ENCODE data around the gene CSF2RB.
"Not testable (repeated sequence)": the region's sequence is repeated elsewhere in the genome, so short reads cannot be mapped to it uniquely, and the experiment has no call there.

The CSF2RB gene

DNA sequence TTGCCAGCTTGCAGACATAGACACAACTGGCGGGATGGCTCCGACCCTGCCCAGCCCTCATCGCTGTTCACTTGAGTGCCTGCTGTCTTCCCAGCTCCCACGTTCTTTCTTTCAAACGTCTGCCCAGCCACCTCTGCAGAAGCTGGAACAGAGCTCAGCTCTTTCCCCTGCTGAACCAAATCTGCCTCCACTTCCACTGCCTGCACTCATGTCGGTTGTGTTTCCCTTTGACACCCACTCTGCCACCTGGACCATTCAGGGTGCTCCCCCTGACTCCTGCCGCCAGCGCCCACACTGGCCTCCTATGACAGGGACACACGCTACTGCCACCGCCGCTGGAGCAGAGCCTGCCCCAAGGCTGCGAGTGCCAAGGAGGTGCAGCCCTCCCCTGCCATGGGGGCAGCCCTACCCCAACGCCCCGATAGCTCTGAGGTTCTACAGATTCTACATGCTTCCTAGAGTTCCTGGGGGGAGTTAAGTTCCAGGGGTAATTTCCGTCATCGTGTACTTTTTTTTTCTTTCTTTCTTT lies 67.9 kb downstream of the CSF2RB start:
- H3K4me3 ChIP-seq (ENCODE audit: low read depth in 1 of 2, low read length in 2 of 2) = no peak overlapping the region
- H3K9me3 ChIP-seq (ENCODE audit: control insufficient read depth in 1 of 2, low read length in 2 of 2) = peaks cover 6 to 8% of the 10 kb centered on the region in 2 donors
- H3K36me3 ChIP-seq (ENCODE audit: control insufficient read depth in 1 of 2, insufficient read depth in 2 of 2, low read length in 2 of 2) = no peaks in the 10 kb centered on the region
- peaks cover 0 to 5% of the 10 kb centered on the region in 2 donors for H3K4me1 ChIP-seq (ENCODE audit: control insufficient read depth in 1 of 2, insufficient read depth in 2 of 2, low read length in 2 of 2)
- H3K27ac ChIP-seq (ENCODE audit: low read depth, low read length) = no peak overlapping the region
- no peak overlapping the region for H3K9ac ChIP-seq (ENCODE audit: low read depth in 1 of 2, low read length in 2 of 2)
- H3K27me3 ChIP-seq (ENCODE audit: control insufficient read depth in 1 of 2, insufficient read depth in 2 of 2, low read length in 2 of 2) = peaks cover 0 to 10% of the 10 kb centered on the region in 2 donors

DNA sequence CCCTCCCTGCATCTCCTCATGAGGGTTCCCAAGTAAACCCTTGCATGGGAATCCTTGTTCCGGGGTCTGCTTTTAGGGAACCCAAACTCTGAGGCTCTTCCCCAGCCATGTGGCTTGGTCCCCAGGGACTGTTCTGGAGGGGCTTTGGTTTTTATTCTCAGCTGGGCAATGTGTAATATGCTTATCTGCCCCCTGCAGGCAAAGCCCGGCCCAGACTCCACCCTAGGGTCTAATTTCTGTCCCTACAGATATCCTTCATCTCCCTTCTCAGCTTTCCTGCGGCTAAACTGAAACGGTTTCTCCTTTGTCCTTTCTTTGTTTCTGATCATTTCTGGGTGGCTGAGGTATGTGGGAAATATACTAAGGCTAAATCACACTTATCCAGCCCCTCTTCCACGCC lies 68.7 kb downstream of the CSF2RB start:
- H3K4me1 ChIP-seq (ENCODE audit: control insufficient read depth in 1 of 2, insufficient read depth in 2 of 2, low read length in 2 of 2) = peaks cover 0 to 5% of the 10 kb centered on the region in 2 donors
- H3K9ac ChIP-seq (ENCODE audit: low read depth in 1 of 2, low read length in 2 of 2) = no peak overlapping the region
- H3K27me3 ChIP-seq (ENCODE audit: control insufficient read depth in 1 of 2, insufficient read depth in 2 of 2, low read length in 2 of 2) = peaks cover 0 to 10% of the 10 kb centered on the region in 2 donors
- no peak overlapping the region for H3K27ac ChIP-seq (ENCODE audit: low read depth, low read length)
- H3K4me3 ChIP-seq (ENCODE audit: low read depth in 1 of 2, low read length in 2 of 2) = no peak overlapping the region
- H3K9me3 ChIP-seq (ENCODE audit: control insufficient read depth in 1 of 2, low read length in 2 of 2) = peaks cover 6 to 11% of the 10 kb centered on the region in 2 donors
- H3K36me3 ChIP-seq (ENCODE audit: control insufficient read depth in 1 of 2, insufficient read depth in 2 of 2, low read length in 2 of 2) = no peaks in the 10 kb centered on the region

DNA sequence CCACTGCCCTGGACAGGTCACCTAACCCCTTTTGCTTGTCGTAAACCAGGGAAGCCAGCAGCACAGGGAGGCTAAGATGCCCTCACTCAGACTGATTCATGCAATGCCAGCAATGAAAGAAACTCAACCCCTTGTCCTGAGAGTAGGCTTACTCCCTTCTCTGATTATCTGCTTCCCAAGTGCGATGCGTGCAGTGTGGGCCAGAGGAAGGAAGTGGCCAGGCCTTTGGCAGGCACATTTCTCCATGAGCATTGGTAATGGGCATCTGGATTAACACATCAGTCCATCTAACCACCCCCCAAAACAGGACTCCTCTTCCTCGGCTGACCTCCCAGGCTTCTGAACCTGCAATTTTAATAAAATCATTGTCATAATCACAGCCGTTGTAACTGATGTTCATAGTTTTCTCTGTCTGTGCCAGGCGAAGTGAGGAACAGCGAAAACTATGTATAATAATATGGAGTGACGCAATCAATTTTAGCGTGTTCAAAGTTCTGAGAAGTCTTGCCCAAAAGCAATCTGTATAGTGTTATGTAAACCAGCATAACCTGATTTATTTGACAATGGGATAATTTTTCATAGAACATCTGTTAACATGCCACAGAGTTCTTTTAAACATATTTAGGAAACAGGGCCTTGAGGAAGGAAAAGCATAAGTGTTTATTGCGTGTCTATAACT lies 71.9 kb downstream of the CSF2RB start:
- Histone ChIP-seq H3K27me3 (ENCODE audit: control insufficient read depth in 1 of 2, insufficient read depth in 2 of 2, low read length in 2 of 2) (peaks cover 3 to 20% of the 10 kb centered on the region in 2 donors), H3K27ac (ENCODE audit: low read depth, low read length) (no peak overlapping the region), H3K4me1 (ENCODE audit: control insufficient read depth in 1 of 2, insufficient read depth in 2 of 2, low read length in 2 of 2) (no peaks in the 10 kb centered on the region), H3K9ac (ENCODE audit: low read depth in 1 of 2, low read length in 2 of 2) (no peak overlapping the region), H3K4me3 (ENCODE audit: low read depth in 1 of 2, low read length in 2 of 2) (no peak overlapping the region), H3K36me3 (ENCODE audit: control insufficient read depth in 1 of 2, insufficient read depth in 2 of 2, low read length in 2 of 2) (no peaks in the 10 kb centered on the region), H3K9me3 (ENCODE audit: control insufficient read depth in 1 of 2, low read length in 2 of 2) (peaks cover 6 to 11% of the 10 kb centered on the region in 2 donors)

DNA sequence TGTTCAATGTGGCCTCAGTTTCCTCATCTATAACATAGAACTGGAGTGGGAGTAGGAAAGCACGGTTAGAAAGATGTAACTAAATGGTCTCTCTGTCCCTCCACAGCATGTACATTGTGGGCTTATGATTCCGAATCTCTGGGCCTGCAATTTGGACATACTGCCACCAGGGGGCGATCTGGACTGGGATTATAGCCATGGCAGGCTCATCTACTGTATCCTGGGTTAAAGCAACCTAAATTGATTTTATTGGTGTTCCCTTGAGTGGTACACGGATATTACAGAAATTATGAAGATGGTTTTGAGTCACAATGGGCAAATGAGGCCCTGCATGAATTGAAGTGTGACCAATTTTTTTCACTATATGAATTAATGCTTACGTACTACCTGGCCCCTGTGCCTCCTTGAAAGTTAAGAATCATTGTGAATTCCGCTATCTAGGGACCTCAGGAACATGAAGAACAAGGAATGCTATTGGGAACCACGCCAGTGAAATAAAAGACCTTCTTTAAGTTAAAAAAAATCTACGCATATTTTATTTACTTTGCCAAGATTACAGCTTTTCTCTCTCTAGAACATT lies 72.9 kb downstream of the CSF2RB start:
- no peaks in the 10 kb centered on the region for H3K4me1 ChIP-seq (ENCODE audit: control insufficient read depth in 1 of 2, insufficient read depth in 2 of 2, low read length in 2 of 2)

DNA sequence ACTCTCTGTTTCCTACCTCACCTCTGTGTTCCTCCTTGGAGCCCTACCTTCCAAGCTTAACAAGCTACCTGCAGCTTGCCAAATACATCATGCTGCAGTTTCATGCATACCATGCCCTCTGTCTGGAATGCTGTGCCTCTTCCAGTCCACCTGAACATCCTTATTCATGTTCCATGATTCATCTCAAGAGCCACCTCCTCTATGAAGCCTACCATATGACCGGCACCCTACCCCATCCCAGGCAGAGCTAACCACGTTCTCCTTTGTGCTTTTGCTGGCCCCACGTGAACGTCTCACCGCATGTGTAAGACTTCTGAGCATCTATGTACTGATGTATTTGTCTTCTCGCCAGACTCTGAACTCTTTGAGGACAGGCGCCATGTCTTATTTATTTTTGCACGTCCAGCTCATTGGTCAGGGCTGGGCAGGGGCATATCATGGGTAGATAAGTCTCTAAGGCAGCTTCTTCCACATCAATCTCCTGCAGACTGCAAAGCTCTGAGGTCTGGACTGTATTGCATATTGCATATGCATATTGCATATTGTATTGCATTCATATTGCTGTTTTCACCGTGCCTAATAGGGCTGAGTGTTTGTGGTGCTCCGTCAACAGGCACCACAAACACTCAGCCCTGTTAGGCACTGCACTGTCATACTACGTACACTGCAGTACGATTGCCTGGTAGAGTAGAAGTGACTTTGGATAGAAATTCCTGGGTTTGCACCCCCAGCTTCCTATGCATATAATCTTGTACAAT lies 74.8 kb downstream of the CSF2RB start:
- H3K9me3 ChIP-seq (ENCODE audit: control insufficient read depth in 1 of 2, low read length in 2 of 2) = peaks cover 6 to 11% of the 10 kb centered on the region in 2 donors
- no peaks in the 10 kb centered on the region for H3K4me1 ChIP-seq (ENCODE audit: control insufficient read depth in 1 of 2, insufficient read depth in 2 of 2, low read length in 2 of 2)
- no peaks in the 10 kb centered on the region for H3K36me3 ChIP-seq (ENCODE audit: control insufficient read depth in 1 of 2, insufficient read depth in 2 of 2, low read length in 2 of 2)
- no peak overlapping the region for H3K9ac ChIP-seq (ENCODE audit: low read depth in 1 of 2, low read length in 2 of 2)
- H3K4me3 ChIP-seq (ENCODE audit: low read depth in 1 of 2, low read length in 2 of 2) = no peak overlapping the region
- H3K27ac ChIP-seq (ENCODE audit: low read depth, low read length) = no peak overlapping the region
- peaks cover 7 to 19% of the 10 kb centered on the region in 2 donors for H3K27me3 ChIP-seq (ENCODE audit: control insufficient read depth in 1 of 2, insufficient read depth in 2 of 2, low read length in 2 of 2)

More for the DNA sequence above, 72.9 kb downstream of the CSF2RB start:
- Histone ChIP-seq H3K4me3 (ENCODE audit: low read depth in 1 of 2, low read length in 2 of 2) (no peak overlapping the region), H3K36me3 (ENCODE audit: control insufficient read depth in 1 of 2, insufficient read depth in 2 of 2, low read length in 2 of 2) (no peaks in the 10 kb centered on the region), H3K9ac (ENCODE audit: low read depth in 1 of 2, low read length in 2 of 2) (no peak overlapping the region), H3K9me3 (ENCODE audit: control insufficient read depth in 1 of 2, low read length in 2 of 2) (peaks cover 6 to 11% of the 10 kb centered on the region in 2 donors), H3K27ac (ENCODE audit: low read depth, low read length) (no peak overlapping the region), H3K27me3 (ENCODE audit: control insufficient read depth in 1 of 2, insufficient read depth in 2 of 2, low read length in 2 of 2) (peaks cover 5 to 28% of the 10 kb centered on the region in 2 donors)

DNA sequence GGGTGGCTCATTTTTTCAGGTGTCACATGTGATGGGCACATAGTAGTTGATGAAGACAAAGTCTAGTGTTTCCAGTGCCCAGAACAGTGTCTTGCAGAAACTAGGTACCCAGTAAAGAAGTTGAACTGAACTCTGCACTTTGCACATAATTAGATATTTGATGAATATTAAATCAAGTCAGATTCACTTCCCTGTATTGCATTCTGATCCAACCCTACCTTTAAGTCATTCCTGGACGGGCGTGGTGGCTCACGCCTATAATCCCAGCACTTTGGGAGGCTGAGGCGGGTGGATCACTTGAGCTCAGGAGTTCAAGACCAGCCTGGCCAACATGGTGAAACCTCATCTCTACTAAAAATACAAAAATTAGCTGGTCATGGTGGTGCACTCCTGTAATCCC lies 75.6 kb downstream of the CSF2RB start:
- peaks cover 7 to 19% of the 10 kb centered on the region in 2 donors for H3K27me3 ChIP-seq (ENCODE audit: control insufficient read depth in 1 of 2, insufficient read depth in 2 of 2, low read length in 2 of 2)
- not testable (repeated sequence) for H3K36me3 ChIP-seq (ENCODE audit: control insufficient read depth in 1 of 2, insufficient read depth in 2 of 2, low read length in 2 of 2); H3K4me3 ChIP-seq (ENCODE audit: low read depth in 1 of 2, low read length in 2 of 2); H3K27ac ChIP-seq (ENCODE audit: low read depth, low read length); H3K4me1 ChIP-seq (ENCODE audit: control insufficient read depth in 1 of 2, insufficient read depth in 2 of 2, low read length in 2 of 2); H3K9ac ChIP-seq (ENCODE audit: low read depth in 1 of 2, low read length in 2 of 2)
- H3K9me3 ChIP-seq (ENCODE audit: control insufficient read depth in 1 of 2, low read length in 2 of 2) = peaks cover 6 to 11% of the 10 kb centered on the region in 2 donors

All from duodenal mucosa (tissue), 2 donors.